OCI-LY1 (cell line): ENCODE measurements around the gene LEKR1.

Source experiments
- H2AFZ ChIP-seq: fragments of 200-600 bp; sonication (generic), shearing (Covaris generic); 2 replicates; pipeline ENCODE4 v1.6.0; 2014; ENCODE audit warnings: antibody characterized with exemption, mild to moderate bottlenecking, low read length
- H3F3A ChIP-seq: fragments of 200-600 bp; sonication (generic), shearing (Covaris generic); 2 replicates; pipeline ENCODE4 v1.6.0; 2014; ENCODE audit warnings: mild to moderate bottlenecking, antibody characterized with exemption, low read length, moderate library complexity; ENCODE audit not compliant: insufficient read depth
- H3K27ac ChIP-seq: fragments of 200-600 bp; sonication (generic); 2 replicates; pipeline ENCODE4 v1.5.1; 2014; ENCODE audit warnings: low read length, mixed run types, mild to moderate bottlenecking, low read depth; ENCODE audit not compliant: poor library complexity, severe bottlenecking
- H3K27me3 ChIP-seq: fragments of 200-600 bp; sonication (generic); 2 replicates; pipeline ENCODE4 v1.6.0; 2014; ENCODE audit warnings: antibody characterized with exemption, mild to moderate bottlenecking, low read length, moderate library complexity; ENCODE audit not compliant: insufficient read depth
- H3K36me3 ChIP-seq: fragments of 200-600 bp; sonication (generic); 2 replicates; pipeline ENCODE4 v1.6.1; 2014; ENCODE audit warnings: mild to moderate bottlenecking, antibody characterized with exemption, low read length, moderate library complexity, mixed read lengths; ENCODE audit not compliant: insufficient read depth
- H3K4me1 ChIP-seq: fragments of 200-600 bp; sonication (generic); 2 replicates; pipeline ENCODE4 v1.5.1; 2014; ENCODE audit warnings: mild to moderate bottlenecking, low read length, moderate library complexity; ENCODE audit not compliant: insufficient read depth, severe bottlenecking
- H3K4me2 ChIP-seq: fragments of 200-600 bp; sonication (generic), shearing (Covaris generic); 2 replicates; pipeline ENCODE4 v1.6.1; 2014; ENCODE audit warnings: low read length
- H3K4me3 ChIP-seq: fragments of 200-600 bp; sonication (generic); 2 replicates; pipeline ENCODE4 v1.5.1; 2014; ENCODE audit warnings: low read length, low read depth, mild to moderate bottlenecking, mixed read lengths; ENCODE audit not compliant: poor library complexity, severe bottlenecking
- H3K79me2 ChIP-seq: fragments of 200-600 bp; shearing (Covaris generic); 2 replicates; pipeline ENCODE4 v1.6.1; 2016; ENCODE audit warnings: mixed run types, low read length, mixed read lengths; ENCODE audit not compliant: insufficient read depth
- H3K9ac ChIP-seq: fragments of 200-600 bp; sonication (generic), shearing (Covaris generic); 2 replicates; pipeline ENCODE4 v1.6.1; 2014; ENCODE audit warnings: mild to moderate bottlenecking, low read length, mixed read lengths
- H3K9me2 ChIP-seq: fragments of 200-600 bp; sonication (generic), shearing (Covaris generic); 2 replicates; pipeline ENCODE4 v1.6.1; 2014; ENCODE audit warnings: low read depth, mild to moderate bottlenecking, low read length, mixed read lengths
- H3K9me3 ChIP-seq: fragments of 200-600 bp; shearing (Covaris generic); 2 replicates; pipeline ENCODE4 v1.6.1; 2014; ENCODE audit warnings: low read length, mixed read lengths
- H4K20me1 ChIP-seq: fragments of 200-600 bp; sonication (generic), shearing (Covaris generic); 2 replicates; pipeline ENCODE4 v1.6.0; 2016; ENCODE audit warnings: mild to moderate bottlenecking, low read length; ENCODE audit not compliant: insufficient read depth
- CTCF ChIP-seq: fragments of 200-600 bp; sonication (generic), shearing (Covaris generic); IDR thresholded peaks from 2 replicates; pipeline ENCODE4 v1.5.1; 2017; ENCODE audit warnings: mild to moderate bottlenecking, antibody characterized with exemption, low read length, moderate library complexity, mixed read lengths
- EZH2 ChIP-seq: fragments of 200-600 bp; sonication (generic), shearing (Covaris generic); IDR thresholded peaks from 2 replicates; pipeline ENCODE4 v1.8.0; 2017; ENCODE audit warnings: borderline replicate concordance, mixed run types, mild to moderate bottlenecking, antibody characterized with exemption, low read length, moderate library complexity, mixed read lengths

LEKR1 gene

GRCh38 chr3:157051591-157051990, 225.4 kb downstream of the LEKR1 start:
- no peak overlapping the region for H3K4me3 ChIP-seq
- no peaks in the 10 kb centered on the region for H3K27me3 ChIP-seq
- H3K27ac ChIP-seq = no peak overlapping the region
- H3K4me2 ChIP-seq = no peak overlapping the region
- H2AFZ ChIP-seq = no peak overlapping the region
- no peaks in the 10 kb centered on the region for H3K36me3 ChIP-seq
- no peaks in the 10 kb centered on the region for H3K79me2 ChIP-seq
- H3K9ac ChIP-seq = no peak overlapping the region
- H4K20me1 ChIP-seq = no peaks in the 10 kb centered on the region
- TF ChIP-seq CTCF (no peak), EZH2 (no peak)
- no peaks in the 10 kb centered on the region for H3F3A ChIP-seq
- H3K9me2 ChIP-seq = no peaks in the 10 kb centered on the region
- peaks cover 2% of the 10 kb centered on the region for H3K4me1 ChIP-seq
- H3K9me3 ChIP-seq = 0 out of 2 replicates have a peak, but pooled peaks cover 4% of the 10 kb centered on the region

GRCh38 chr3:157056035-157056434, 229.9 kb downstream of the LEKR1 start:
- Histone ChIP-seq H2AFZ (no peak overlapping the region), H3K4me1 (no peaks in the 10 kb centered on the region), H3K9me2 (no peaks in the 10 kb centered on the region), H3K79me2 (no peaks in the 10 kb centered on the region), H3F3A (no peaks in the 10 kb centered on the region), H3K27ac (no peak overlapping the region), H3K36me3 (no peaks in the 10 kb centered on the region), H3K9ac (no peak overlapping the region), H3K4me2 (no peak overlapping the region), H3K4me3 (no peak overlapping the region), H3K27me3 (no peaks in the 10 kb centered on the region), H3K9me3 (no peaks in the 10 kb centered on the region), H4K20me1 (no peaks in the 10 kb centered on the region)
- no peak for TF ChIP-seq CTCF
- TF ChIP-seq EZH2 = no peak

- Histone ChIP-seq H3F3A (no peaks in the 10 kb centered on the region), H3K9ac (no peak overlapping the region), H3K9me3 (no peaks in the 10 kb centered on the region), H3K27me3 (no peaks in the 10 kb centered on the region), H3K4me1 (no peaks in the 10 kb centered on the region), H3K27ac (no peak overlapping the region), H3K79me2 (no peaks in the 10 kb centered on the region), H3K4me2 (no peak overlapping the region), H3K9me2 (no peaks in the 10 kb centered on the region), H2AFZ (0 out of 2 replicates have a peak overlapping the region, but pooled peaks have one; percentile 4), H3K4me3 (no peak overlapping the region), H3K36me3 (no peaks in the 10 kb centered on the region), H4K20me1 (no peaks in the 10 kb centered on the region)
- TF ChIP-seq EZH2 (no peak), CTCF (no peak)
Observed at GRCh38 chr3:157058392-157059071, 232.4 kb downstream of the LEKR1 start.
